HL-60 (cell line): Measurements from ENCODE around the gene MAD1L1.

Experiments used
- POLR2AphosphoS5 ChIP-seq: IDR thresholded peaks from 2 replicates; pipeline ENCODE4 v1.6.1; 2012; ENCODE audit warnings: low read depth
- SPI1 ChIP-seq: IDR thresholded peaks from 2 replicates; pipeline ENCODE4 v1.6.1; 2012; ENCODE audit warnings: low read depth, mild to moderate bottlenecking, borderline replicate concordance
- TF ChIP-seq, protein P1 (sequence below): IDR thresholded peaks from 2 replicates; pipeline ENCODE4 v1.6.1; 2012; ENCODE audit warnings: low read depth; ENCODE audit not compliant: insufficient replicate concordance
- TF ChIP-seq, protein P2 (sequence below): IDR thresholded peaks from one replicate; pipeline ENCODE4 v1.5.1; 2011; ENCODE audit warnings: low read length, control low read depth, inconsistent platforms; ENCODE audit not compliant: insufficient read depth

DNA sequence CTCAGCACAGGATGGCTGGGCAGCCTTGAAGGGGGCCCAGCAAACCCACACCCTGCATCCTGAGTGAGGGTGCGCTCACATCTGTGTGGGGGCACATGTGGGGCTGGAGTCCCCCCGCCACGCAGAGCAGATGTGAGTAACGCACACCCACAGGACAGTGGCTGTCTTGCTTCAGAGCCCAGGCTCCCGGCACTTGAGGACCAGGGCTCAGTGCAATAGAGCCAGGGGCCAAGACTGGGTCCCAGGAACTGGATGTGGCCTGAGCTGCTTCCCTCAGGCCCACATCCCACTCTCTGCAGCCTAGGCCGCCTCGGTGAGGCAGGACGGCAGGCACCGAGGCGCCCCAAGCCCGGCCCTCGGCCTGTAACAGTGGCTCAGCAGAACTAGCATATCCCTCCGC, 159.9 kb downstream of the MAD1L1 start:
- TF ChIP-seq, protein P1, sequence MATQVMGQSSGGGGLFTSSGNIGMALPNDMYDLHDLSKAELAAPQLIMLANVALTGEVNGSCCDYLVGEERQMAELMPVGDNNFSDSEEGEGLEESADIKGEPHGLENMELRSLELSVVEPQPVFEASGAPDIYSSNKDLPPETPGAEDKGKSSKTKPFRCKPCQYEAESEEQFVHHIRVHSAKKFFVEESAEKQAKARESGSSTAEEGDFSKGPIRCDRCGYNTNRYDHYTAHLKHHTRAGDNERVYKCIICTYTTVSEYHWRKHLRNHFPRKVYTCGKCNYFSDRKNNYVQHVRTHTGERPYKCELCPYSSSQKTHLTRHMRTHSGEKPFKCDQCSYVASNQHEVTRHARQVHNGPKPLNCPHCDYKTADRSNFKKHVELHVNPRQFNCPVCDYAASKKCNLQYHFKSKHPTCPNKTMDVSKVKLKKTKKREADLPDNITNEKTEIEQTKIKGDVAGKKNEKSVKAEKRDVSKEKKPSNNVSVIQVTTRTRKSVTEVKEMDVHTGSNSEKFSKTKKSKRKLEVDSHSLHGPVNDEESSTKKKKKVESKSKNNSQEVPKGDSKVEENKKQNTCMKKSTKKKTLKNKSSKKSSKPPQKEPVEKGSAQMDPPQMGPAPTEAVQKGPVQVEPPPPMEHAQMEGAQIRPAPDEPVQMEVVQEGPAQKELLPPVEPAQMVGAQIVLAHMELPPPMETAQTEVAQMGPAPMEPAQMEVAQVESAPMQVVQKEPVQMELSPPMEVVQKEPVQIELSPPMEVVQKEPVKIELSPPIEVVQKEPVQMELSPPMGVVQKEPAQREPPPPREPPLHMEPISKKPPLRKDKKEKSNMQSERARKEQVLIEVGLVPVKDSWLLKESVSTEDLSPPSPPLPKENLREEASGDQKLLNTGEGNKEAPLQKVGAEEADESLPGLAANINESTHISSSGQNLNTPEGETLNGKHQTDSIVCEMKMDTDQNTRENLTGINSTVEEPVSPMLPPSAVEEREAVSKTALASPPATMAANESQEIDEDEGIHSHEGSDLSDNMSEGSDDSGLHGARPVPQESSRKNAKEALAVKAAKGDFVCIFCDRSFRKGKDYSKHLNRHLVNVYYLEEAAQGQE: no peak
- TF ChIP-seq, protein P2, sequence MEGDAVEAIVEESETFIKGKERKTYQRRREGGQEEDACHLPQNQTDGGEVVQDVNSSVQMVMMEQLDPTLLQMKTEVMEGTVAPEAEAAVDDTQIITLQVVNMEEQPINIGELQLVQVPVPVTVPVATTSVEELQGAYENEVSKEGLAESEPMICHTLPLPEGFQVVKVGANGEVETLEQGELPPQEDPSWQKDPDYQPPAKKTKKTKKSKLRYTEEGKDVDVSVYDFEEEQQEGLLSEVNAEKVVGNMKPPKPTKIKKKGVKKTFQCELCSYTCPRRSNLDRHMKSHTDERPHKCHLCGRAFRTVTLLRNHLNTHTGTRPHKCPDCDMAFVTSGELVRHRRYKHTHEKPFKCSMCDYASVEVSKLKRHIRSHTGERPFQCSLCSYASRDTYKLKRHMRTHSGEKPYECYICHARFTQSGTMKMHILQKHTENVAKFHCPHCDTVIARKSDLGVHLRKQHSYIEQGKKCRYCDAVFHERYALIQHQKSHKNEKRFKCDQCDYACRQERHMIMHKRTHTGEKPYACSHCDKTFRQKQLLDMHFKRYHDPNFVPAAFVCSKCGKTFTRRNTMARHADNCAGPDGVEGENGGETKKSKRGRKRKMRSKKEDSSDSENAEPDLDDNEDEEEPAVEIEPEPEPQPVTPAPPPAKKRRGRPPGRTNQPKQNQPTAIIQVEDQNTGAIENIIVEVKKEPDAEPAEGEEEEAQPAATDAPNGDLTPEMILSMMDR: no peak
- TF ChIP-seq POLR2AphosphoS5 (no peak), SPI1 (no peak)
